Mesenchymal stem cell (in vitro differentiated cells and primary cell): ENCODE results near the gene MORN4.

Experiments used
- DNase-seq: peaks from one replicate; pipeline ENCODE4 v3.0.0-alpha.2; 2013
- H2AFZ ChIP-seq: one replicate; pipeline ENCODE4 v1.6.1; 2013; ENCODE audit warnings: low read depth, mild to moderate bottlenecking, control low read depth, inconsistent platforms, low read length, moderate library complexity
- H2AK5ac ChIP-seq: 2 replicates; pipeline ENCODE4 v1.6.1; 2013; ENCODE audit warnings: low read length, moderate library complexity, mild to moderate bottlenecking, inconsistent platforms; ENCODE audit not compliant: severe bottlenecking
- H2BK120ac ChIP-seq: one replicate; pipeline ENCODE4 v1.6.1; 2013; ENCODE audit warnings: low read depth, mild to moderate bottlenecking, inconsistent platforms, low read length, moderate library complexity
- H2BK12ac ChIP-seq, 2 experiments: one replicate each; pipeline ENCODE4 v1.6.1; 2013; ENCODE audit warnings: inconsistent platforms in 2 of 2, low read length in 2 of 2, mild to moderate bottlenecking in 2 of 2, moderate library complexity in 2 of 2, control low read depth in 1 of 2
- H2BK15ac ChIP-seq: one replicate; pipeline ENCODE4 v1.6.1; 2013; ENCODE audit warnings: mild to moderate bottlenecking, low read depth, inconsistent platforms; ENCODE audit not compliant: poor library complexity, severe bottlenecking
- H2BK5ac ChIP-seq: 2 replicates; pipeline ENCODE4 v1.6.1; 2013; ENCODE audit warnings: low read depth, mild to moderate bottlenecking, low read length, control low read depth, inconsistent platforms; ENCODE audit not compliant: poor library complexity, severe bottlenecking
- H3K14ac ChIP-seq, 2 experiments: one replicate each; pipeline ENCODE4 v1.6.1; 2013; ENCODE audit warnings: inconsistent platforms in 2 of 2, low read length in 2 of 2, control low read depth in 1 of 2, mild to moderate bottlenecking in 1 of 2, moderate library complexity in 1 of 2
- H3K18ac ChIP-seq, 2 experiments: one replicate each; pipeline ENCODE4 v1.6.1; 2013; ENCODE audit warnings: inconsistent platforms in 2 of 2, low read length in 2 of 2, control low read depth in 1 of 2, low read depth in 1 of 2, mild to moderate bottlenecking in 1 of 2
- H3K23ac ChIP-seq, 2 experiments: one replicate each; pipeline ENCODE4 v1.6.1; 2013; ENCODE audit warnings: inconsistent platforms in 2 of 2, low read length in 2 of 2, mild to moderate bottlenecking in 2 of 2, moderate library complexity in 2 of 2, control low read depth in 1 of 2
- H3K27ac ChIP-seq: 2 replicates; pipeline ENCODE4 v1.5.1; 2013; ENCODE audit warnings: mild to moderate bottlenecking, moderate library complexity, low read length, control low read depth, inconsistent platforms; ENCODE audit not compliant: poor library complexity, severe bottlenecking
- H3K27me3 ChIP-seq, 2 experiments: 2 replicates each; pipeline versions ENCODE4 v1.6.1 to v1.7.0; 2013; ENCODE audit warnings: low read length in 2 of 2, mild to moderate bottlenecking in 2 of 2, moderate library complexity in 2 of 2, control low read depth in 1 of 2, inconsistent platforms in 1 of 2; ENCODE audit not compliant: control insufficient read depth in 1 of 2, insufficient read depth in 1 of 2
- H3K36me3 ChIP-seq, 2 experiments: 2 replicates each; pipeline versions ENCODE4 v1.6.1 to v1.7.0; 2013; ENCODE audit warnings: low read length in 2 of 2, control low read depth in 1 of 2, inconsistent platforms in 1 of 2, low read depth in 1 of 2, mild to moderate bottlenecking in 1 of 2; ENCODE audit not compliant: insufficient read depth in 2 of 2, control insufficient read depth in 1 of 2
- H3K4ac ChIP-seq, 2 experiments: one replicate each; pipeline ENCODE4 v1.6.1; 2013; ENCODE audit warnings: inconsistent platforms in 2 of 2, low read length in 2 of 2, mild to moderate bottlenecking in 2 of 2, moderate library complexity in 2 of 2, control low read depth in 1 of 2, low read depth in 1 of 2
- H3K4me1 ChIP-seq: 2 replicates; pipeline ENCODE4 v1.6.1; 2013; ENCODE audit warnings: low read depth, low read length, control low read depth; ENCODE audit not compliant: control insufficient read depth, insufficient read depth
- H3K4me2 ChIP-seq: 2 replicates; pipeline ENCODE4 v1.6.1; 2013; ENCODE audit warnings: low read length, mild to moderate bottlenecking, inconsistent platforms; ENCODE audit not compliant: poor library complexity, severe bottlenecking
- H3K4me3 ChIP-seq, 2 experiments: 2 replicates each; pipeline versions ENCODE4 v1.5.1 to v1.7.0; 2013; ENCODE audit warnings: low read length in 2 of 2, mild to moderate bottlenecking in 2 of 2, control low read depth in 1 of 2, low read depth in 1 of 2; ENCODE audit not compliant: insufficient read depth in 1 of 2
- H3K79me1 ChIP-seq: replicated peaks from 2 replicates; pipeline ENCODE4 v1.6.1; 2013; ENCODE audit warnings: mild to moderate bottlenecking, control low read depth, low read length, inconsistent platforms; ENCODE audit not compliant: poor library complexity, severe bottlenecking
- H3K9ac ChIP-seq: 2 replicates; pipeline ENCODE4 v1.7.0; 2013; ENCODE audit warnings: mild to moderate bottlenecking, low read length, moderate library complexity
- H3K9me3 ChIP-seq: 2 replicates; pipeline ENCODE4 v1.7.0; 2013; ENCODE audit warnings: mild to moderate bottlenecking, low read length; ENCODE audit not compliant: control insufficient read depth
- H4K8ac ChIP-seq: one replicate; pipeline ENCODE4 v1.6.1; 2013; ENCODE audit warnings: inconsistent platforms, mild to moderate bottlenecking, low read length, moderate library complexity
- H4K91ac ChIP-seq: one replicate; pipeline ENCODE4 v1.6.1; 2013; ENCODE audit warnings: mild to moderate bottlenecking, low read length, inconsistent platforms
- WGBS: methylation state at CpG from one replicate; pipeline ENCODE4 v1.1.7; 2013; ENCODE audit warnings: mixed read lengths; 5-methylcytosine and 5-hydroxymethylcytosine counted together

The MORN4 gene

GRCh38 chr10:97573672-97574071, 59.6 kb downstream of the MORN4 start:
- no peak overlapping the region for H2BK5ac ChIP-seq
- no peak overlapping the region for H3K14ac ChIP-seq
- H3K36me3 ChIP-seq = peaks cover 24 to 33% of the 10 kb centered on the region in 2 experiments
- no peak overlapping the region for H4K91ac ChIP-seq
- no peak overlapping the region for H3K18ac ChIP-seq
- H3K4me1 ChIP-seq = peaks cover 53% of the 10 kb centered on the region
- H3K4ac ChIP-seq = no peak overlapping the region
- H3K9me3 ChIP-seq = no peaks in the 10 kb centered on the region
- peaks cover 3% of the 10 kb centered on the region for H3K79me1 ChIP-seq
- H3K27me3 ChIP-seq = no peaks in the 10 kb centered on the region
- H4K8ac ChIP-seq = no peak overlapping the region
- H3K9ac ChIP-seq = no peak overlapping the region
- H2BK15ac ChIP-seq = no peak overlapping the region
- peak overlapping the region; percentile 76 for H2AK5ac ChIP-seq
- H3K23ac ChIP-seq = no peak overlapping the region
- H3K4me2 ChIP-seq = no peak overlapping the region
- no peak overlapping the region for H2BK12ac ChIP-seq
- no peak for DNase-seq
- no peak overlapping the region for H3K4me3 ChIP-seq
- WGBS = 63% methylated on average over 2 of the region's 2 CpGs
- no peak overlapping the region for H2BK120ac ChIP-seq
- H2AFZ ChIP-seq = no peak overlapping the region
- H3K27ac ChIP-seq = peak overlapping the region; percentile 89

DNA sequence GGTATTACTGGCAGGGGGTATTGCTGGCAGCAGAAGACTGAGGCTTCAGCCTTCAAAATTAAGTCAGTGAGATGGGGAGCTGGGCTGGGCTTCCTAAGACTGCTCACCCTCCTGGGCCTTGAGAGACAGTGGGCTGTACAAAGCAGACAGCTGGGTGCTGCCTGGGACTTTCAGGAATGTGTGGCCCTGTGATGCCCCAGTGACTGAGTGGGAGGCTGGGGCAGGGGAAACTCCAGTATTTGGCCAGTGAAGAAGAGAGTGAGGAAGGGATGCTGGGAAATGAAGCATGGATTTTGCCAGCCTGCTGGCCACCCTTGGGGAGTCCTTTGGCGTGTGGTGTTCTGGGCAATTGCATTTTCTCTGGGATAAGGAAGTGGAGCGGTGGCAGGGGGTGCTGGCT, 60.3 kb downstream of the MORN4 start:
- H2AK5ac ChIP-seq = peak overlapping the region; percentile 88
- H4K8ac ChIP-seq = no peak overlapping the region
- DNase-seq = peak; percentile 31
- peaks cover 5% of the 10 kb centered on the region for H3K79me1 ChIP-seq
- H3K4ac ChIP-seq = no peak overlapping the region
- 97% methylated on average over 2 of the region's 2 CpGs for WGBS
- H3K14ac ChIP-seq = no peak overlapping the region
- H2BK120ac ChIP-seq = no peak overlapping the region
- H2BK12ac ChIP-seq = no peak overlapping the region
- H3K4me1 ChIP-seq = peaks cover 53% of the 10 kb centered on the region
- no peak overlapping the region for H4K91ac ChIP-seq
- peak overlapping the region; percentile 73 for H3K27ac ChIP-seq
- no peaks in the 10 kb centered on the region for H3K9me3 ChIP-seq
- H3K36me3 ChIP-seq = peaks cover 29 to 39% of the 10 kb centered on the region in 2 experiments
- H3K27me3 ChIP-seq = no peaks in the 10 kb centered on the region
- no peak overlapping the region for H3K4me2 ChIP-seq
- peak overlapping the region; percentile 66 for H2BK5ac ChIP-seq
- no peak overlapping the region for H3K9ac ChIP-seq
- no peak overlapping the region for H2AFZ ChIP-seq
- no peak overlapping the region for H3K18ac ChIP-seq
- no peak overlapping the region for H3K23ac ChIP-seq
- no peak overlapping the region for H2BK15ac ChIP-seq
- no peak overlapping the region for H3K4me3 ChIP-seq

DNA sequence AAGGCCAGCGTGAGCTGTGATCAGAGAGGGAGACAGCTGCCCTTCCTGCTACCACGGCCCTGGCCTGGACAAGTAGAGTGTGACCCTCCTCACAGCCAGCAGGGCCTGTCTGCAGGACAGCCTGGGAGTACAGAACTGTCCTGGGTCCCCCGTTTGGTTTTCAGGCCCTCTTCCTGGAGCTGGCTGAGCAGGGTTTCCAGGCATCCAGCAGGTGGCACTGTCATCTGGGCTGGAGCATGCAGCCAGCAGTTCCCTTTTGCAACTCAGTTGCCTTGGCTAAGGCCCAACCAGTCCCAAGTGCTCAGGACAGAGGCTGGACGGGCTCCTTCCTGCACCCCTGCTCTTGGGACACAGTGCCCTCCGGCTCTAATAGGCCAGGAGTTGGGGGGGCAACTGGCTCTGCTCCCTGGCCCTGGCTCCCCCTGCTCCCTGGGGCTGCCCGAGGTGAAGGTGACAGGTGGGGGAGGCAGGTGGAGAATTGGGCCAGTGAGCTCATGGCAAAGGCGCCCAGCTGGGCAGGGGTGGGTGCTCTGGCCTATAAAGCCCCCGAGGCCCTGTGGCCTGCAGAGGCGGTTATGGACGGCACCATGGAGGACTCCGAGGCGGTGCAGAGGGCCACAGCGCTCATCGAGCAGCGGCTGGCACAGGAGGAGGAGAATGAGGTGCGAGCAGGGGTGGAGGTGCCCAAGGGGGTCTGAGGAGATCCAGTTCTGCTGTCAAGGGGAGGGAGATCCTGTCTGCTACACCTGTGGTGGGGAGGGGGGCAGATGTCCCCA, 60.9 kb downstream of the MORN4 start, which contains the start of gene ANKRD2:
TSS of gene ANKRD2 (plus strand) at position 566 of the 776 bp plus-strand sequence. CDS start at position 576, 10 bp downstream.
- H3K14ac ChIP-seq = no peak within 1 kb of the TSS
- peak within 1 kb of the TSS; percentile 27 for H3K9ac ChIP-seq
- H2BK15ac ChIP-seq = no peak within 1 kb of the TSS
- H2BK5ac ChIP-seq = peak within 1 kb of the TSS; percentile 66
- peak within 1 kb of the TSS; percentile 89 for H3K27ac ChIP-seq
- no peak within 1 kb of the TSS for H4K91ac ChIP-seq
- no peak within 1 kb of the TSS for H3K18ac ChIP-seq
- no peak within 1 kb of the TSS for H3K23ac ChIP-seq
- H3K79me1 ChIP-seq = peaks cover 10% of the 10 kb centered on the region
- H2AFZ ChIP-seq = no peak within 1 kb of the TSS
- H4K8ac ChIP-seq = no peak within 1 kb of the TSS
- H3K4me1 ChIP-seq = peaks cover 53% of the 10 kb centered on the region
- H3K4ac ChIP-seq = no peak within 1 kb of the TSS
- H3K4me3 ChIP-seq = no peak within 1 kb of the TSS
- H3K9me3 ChIP-seq = no peaks in the 10 kb centered on the region
- H2BK120ac ChIP-seq = no peak within 1 kb of the TSS
- H3K27me3 ChIP-seq = no peaks in the 10 kb centered on the region
- H2BK12ac ChIP-seq = no peak within 1 kb of the TSS
- DNase-seq = peak; percentile 73
- H2AK5ac ChIP-seq = peak within 1 kb of the TSS; percentile 88
- 77% methylated on average over 16 of the region's 16 CpGs for WGBS
- H3K36me3 ChIP-seq = peaks cover 32 to 42% of the 10 kb centered on the region in 2 experiments
- no peak within 1 kb of the TSS for H3K4me2 ChIP-seq

- Histone ChIP-seq H3K4me1 (peaks cover 54% of the 10 kb centered on the region), H3K27me3 (no peaks in the 10 kb centered on the region), H3K4ac (no peak overlapping the region), H2BK15ac (no peak overlapping the region), H3K27ac (peak overlapping the region; percentile 73), H2AK5ac (peak overlapping the region; percentile 82), H3K36me3 (peaks cover 32 to 42% of the 10 kb centered on the region in 2 experiments), H2BK12ac (no peak overlapping the region), H2AFZ (no peak overlapping the region), H3K23ac (no peak overlapping the region), H2BK5ac (peak overlapping the region; percentile 2), H4K8ac (no peak overlapping the region), H4K91ac (no peak overlapping the region), H3K79me1 (peaks cover 11% of the 10 kb centered on the region), H3K4me2 (no peak overlapping the region), H3K9me3 (no peaks in the 10 kb centered on the region), H3K14ac (no peak overlapping the region), H2BK120ac (no peak overlapping the region), H3K9ac (peak overlapping the region; percentile 27), H3K18ac (no peak overlapping the region), H3K4me3 (no peak overlapping the region)
- WGBS = 90% methylated on average over 3 of the region's 3 CpGs
- DNase-seq = no peak
Measured at GRCh38 chr10:97571622-97572021, 61.7 kb downstream of the MORN4 start.
